ENCODE data around the gene BTNL9. TPM values are rescaled to one million over a fixed set of nuclear protein-coding genes. Genes with fewer than 3 reads are reported as not detected.

The BTNL9 gene
- total RNA-seq, 4 donors from 2014 or later: 24.9 to 54.9 (median 47.5) TPM

Small RNA genes within 50 kb of the gene (small RNA-seq; reads per million reads assigned to genes)
- not detected for gene MIR8089
- gene RNU6-1036P: not detected

Other genes starting within 250 kb of the BTNL9 start
- 100 to 1,000 TPM; 161 to 216 (median 195) TPM for gene MGAT1, start 237.5 kb upstream of the BTNL9 start, total RNA-seq
- 10 to 100 TPM; 17.0 to 35.1 (median 25.3) TPM for gene ZFP62, start 179.0 kb upstream of the BTNL9 start, total RNA-seq
- gene BTNL8, start 141.1 kb upstream of the BTNL9 start, total RNA-seq: not detected
- not detected for gene BTNL3, start 51.4 kb upstream of the BTNL9 start, total RNA-seq
- not detected for gene OR2V1, start 90.9 kb downstream of the BTNL9 start, total RNA-seq
- not detected for gene OR2V2, start 107.3 kb downstream of the BTNL9 start, total RNA-seq
- gene TRIM7, start 164.9 kb downstream of the BTNL9 start, total RNA-seq: 10 to 100 TPM in 3 of 4 donors, 1 to 10 TPM in 1; 3.7 to 12.1 (median 10.6) TPM
- gene TRIM41, start 183.0 kb downstream of the BTNL9 start, total RNA-seq: 10 to 100 TPM; 17.9 to 25.7 (median 22.7) TPM
- gene RACK1, start 203.6 kb downstream of the BTNL9 start, total RNA-seq: 1,000 to 10,000 TPM; 1,722 to 2,174 (median 1,870) TPM
- gene TRIM52, start 220.9 kb downstream of the BTNL9 start, total RNA-seq: 10 to 100 TPM; 12.3 to 20.3 (median 16.4) TPM